WI38 (cell line): ENCODE measurements around the gene RAPGEF4.
"Not testable (repeated sequence)": the region's sequence is repeated elsewhere in the genome, so short reads cannot be mapped to it uniquely, and the experiment has no call there.

Source experiments
- H3K4me3 ChIP-seq: 2 replicates; pipeline ENCODE4 v1.5.1; 2011; ENCODE audit warnings: low read depth, mild to moderate bottlenecking, control low read depth, low read length
- CTCF ChIP-seq: IDR thresholded peaks from 2 replicates; pipeline ENCODE4 v1.5.1; 2012; ENCODE audit warnings: low read depth, mild to moderate bottlenecking, control low read depth, low read length

The RAPGEF4 gene

GRCh38 chr2:172790404-172790803, 54.8 kb downstream of the RAPGEF4 start:
- TF ChIP-seq CTCF, result no peak
- no peak overlapping the region for H3K4me3 ChIP-seq

GRCh38 chr2:172791953-172792352, 56.3 kb downstream of the RAPGEF4 start:
- no peak overlapping the region for H3K4me3 ChIP-seq
- TF ChIP-seq CTCF, result no peak

GRCh38 chr2:172792711-172793110, 57.1 kb downstream of the RAPGEF4 start:
- H3K4me3 ChIP-seq, result no peak overlapping the region
- TF ChIP-seq CTCF, result no peak

- not testable (repeated sequence) for H3K4me3 ChIP-seq
Measured at GRCh38 chr2:172803308-172803707, 67.7 kb downstream of the RAPGEF4 start.

GRCh38 chr2:172804423-172804822, 68.8 kb downstream of the RAPGEF4 start:
- no peak for TF ChIP-seq CTCF

GRCh38 chr2:172806493-172806892, 70.8 kb downstream of the RAPGEF4 start:
- TF ChIP-seq CTCF, result peak; percentile 77

More at GRCh38 chr2:172804423-172804822, 68.8 kb downstream of the RAPGEF4 start:
- no peak overlapping the region for H3K4me3 ChIP-seq

GRCh38 chr2:172806996-172807395, 71.4 kb downstream of the RAPGEF4 start:
- no peak for TF ChIP-seq CTCF
- no peak overlapping the region for H3K4me3 ChIP-seq

More at GRCh38 chr2:172806493-172806892, 70.8 kb downstream of the RAPGEF4 start:
- no peak overlapping the region for H3K4me3 ChIP-seq

GRCh38 chr2:172808156-172808555, 72.5 kb downstream of the RAPGEF4 start:
- no peak overlapping the region for H3K4me3 ChIP-seq

More at GRCh38 chr2:172808156-172808555, 72.5 kb downstream of the RAPGEF4 start:
- TF ChIP-seq CTCF, result no peak
